Adrenal gland (tissue), 12 donors: ENCODE results near the gene ASTL. TPM values are rescaled to one million over a fixed set of nuclear protein-coding genes. Genes with fewer than 3 reads are reported as not detected.

Experiments
- DNase-seq, 7 donors: peaks; one replicate each; pipeline ENCODE4 v3.0.0-alpha.2; 2019 to 2020
- H3K27ac ChIP-seq, 5 donors: fragments of 200-600 bp; sonication (generic) in 4 of 5; 1 replicate in 3 of 5; 2 replicates in 2 of 5; pipeline versions ENCODE4 v1.5.1 to v1.8.0; 2016 to 2020; ENCODE audit warnings: mild to moderate bottlenecking in 1 of 5
- H3K27me3 ChIP-seq: fragments of 200-600 bp; 2 replicates; pipeline ENCODE4 v1.8.0; 2021
- H3K36me3 ChIP-seq, 2 donors: fragments of 200-600 bp; replicated peaks in 1 of 2; 1 replicate in 1 of 2; 2 replicates in 1 of 2; pipeline versions ENCODE4 v1.5.1 to v1.8.0; 2018 to 2022
- H3K4me1 ChIP-seq, 2 donors: fragments of 200-600 bp; replicated peaks in 1 of 2; 1 replicate in 1 of 2; 2 replicates in 1 of 2; pipeline versions ENCODE4 v1.5.1 to v1.8.0; 2018 to 2021
- H3K4me3 ChIP-seq, 4 donors: fragments of 200-600 bp; sonication (generic) in 3 of 4; one replicate each; pipeline ENCODE4 v1.5.1; 2016 to 2018
- H3K9me3 ChIP-seq, 3 donors: fragments of 200-600 bp; sonication (generic) in 1 of 3; replicated peaks in 1 of 3; 1 replicate in 2 of 3; 2 replicates in 1 of 3; pipeline versions ENCODE4 v1.5.1 to v1.8.0; 2016 to 2021
- POLR2A ChIP-seq, 2 donors: fragments of 450-650 bp; IDR thresholded peaks; one replicate each; pipeline ENCODE4 v1.6.1; 2017; ENCODE audit warnings: antibody characterized with exemption in 2 of 2, mild to moderate bottlenecking in 2 of 2, moderate library complexity in 1 of 2
- WGBS, 4 donors: extraction: QIAGEN DNeasy Blood & Tissue Kit in 2 of 4; methylation state at CpG; one replicate each; pipeline versions ENCODE4 v1.1.5 to v1.1.7; 2013 to 2017; 5-methylcytosine and 5-hydroxymethylcytosine counted together
- intact Hi-C, 2 donors: fragments of 100-400 bp; cut with DNase I; formaldehyde crosslinking; loops; one replicate each; pipeline versions ENCODE4 v1.14.1 to v1.15.0; 2022 to 2023
- polyA plus RNA-seq, 3 donors: library from polyadenylated mRNA; stranded (reverse); fragments of 200-250 nt in 2 of 3; fragments of 350-450 nt in 1 of 3; fragmentation: Illumina TruSeq in 1 of 3; extraction: RNeasy Lipid Tissue Mini Kit (QIAGEN cat#74804) in 1 of 3; gene quantifications; one replicate each; pipeline ENCODE4 v1.2.3, GENCODE V29; 2013 to 2014
- total RNA-seq, 9 donors: library from RNA; depleted of rRNA in 4 of 9; stranded (reverse); fragments of >200 nt in 4 of 9; fragments of 120-200 nt in 1 of 9; fragmentation: NEBNext Ultra II Directional in 1 of 9; extraction: Animal tissue kit (Norgen Biotek cat#: 25700) in 1 of 9; gene quantifications; one replicate each; pipeline versions ENCODE4 v1.1.0 to v1.2.4, GENCODE V29; 2013 to 2023
- TF ChIP-seq, protein P1 (sequence below), 6 experiments: fragments of 450-650 bp in 4 of 6; fragments of 200-600 bp in 2 of 6; sonication (generic) in 1 of 6; IDR thresholded peaks; 1 replicate in 5 of 6; 2 replicates in 1 of 6; pipeline versions ENCODE4 v1.5.1 to v1.8.0; 2016 to 2021; ENCODE audit warnings: antibody characterized with exemption in 6 of 6, mild to moderate bottlenecking in 2 of 6, moderate library complexity in 1 of 6
- donor health status: healthy with polysubstance abuse.
- donor health status: Bipolar disorder and iron deficiency.
- donor health status: DM: yes; HTN: yes; CAD: no.
- donor health status: DM: no; HTN: no; CAD: no.
- donor health status: DM: no; HTN: no; CAD: no.
- donor health status: DM: yes; HTN: yes; CAD: no.

ASTL gene
- total and polyA plus RNA-seq, 12 donors = not detected

DNA sequence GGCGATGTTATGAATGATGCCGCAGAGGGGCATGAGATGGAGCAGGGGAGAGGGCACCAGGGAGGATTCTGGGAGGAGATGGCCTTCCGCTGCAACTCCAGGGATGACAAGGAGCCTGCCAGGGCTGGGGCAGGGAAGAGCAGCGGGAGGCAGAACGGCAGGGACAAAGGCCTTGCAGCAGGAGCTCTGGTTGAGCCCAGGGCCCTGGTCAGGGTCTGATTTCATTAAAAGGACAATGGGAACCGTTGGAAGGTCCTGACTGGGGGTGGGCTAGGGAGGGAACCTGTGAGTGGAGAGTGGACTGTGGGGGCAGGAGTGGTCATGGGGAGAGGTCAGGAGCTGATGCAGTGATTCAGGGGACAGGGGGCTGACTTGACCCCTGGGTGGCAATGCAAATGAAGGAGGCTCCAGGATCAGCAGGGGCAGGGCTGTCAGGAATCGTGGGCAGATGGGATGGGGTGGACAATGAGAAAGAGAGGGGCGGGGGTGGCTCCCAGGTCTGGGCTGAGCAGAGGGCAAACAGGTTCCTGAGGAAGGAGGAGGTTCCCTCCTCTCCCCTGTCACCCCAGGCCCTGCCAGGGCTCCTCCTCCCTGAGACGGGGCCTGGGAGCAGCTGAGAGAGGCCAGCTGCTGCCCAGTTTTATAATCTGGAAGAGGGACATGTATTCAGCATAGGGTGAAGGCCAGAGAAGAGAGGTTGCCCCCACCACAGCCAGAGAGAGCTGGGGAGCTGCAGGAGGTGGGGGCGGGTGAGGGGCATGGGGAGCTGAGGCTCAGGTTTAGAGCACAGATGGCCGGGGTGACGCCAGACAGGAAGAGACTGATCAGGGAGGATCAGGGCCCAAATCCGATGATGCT is 14.2 kb upstream of the ASTL start:
- no peaks in the 10 kb centered on the region for H3K4me1 ChIP-seq
- WGBS, 4 donors = 80 to 86% (median 84%) methylated on average over 11 to 13 of the region's 13 CpGs
- intact Hi-C loops = no loop called here
- no peak for DNase-seq
- no peaks in the 10 kb centered on the region for H3K36me3 ChIP-seq
- H3K27ac ChIP-seq = no peak overlapping the region
- H3K4me3 ChIP-seq = no peak overlapping the region
- TF ChIP-seq, protein P1, sequence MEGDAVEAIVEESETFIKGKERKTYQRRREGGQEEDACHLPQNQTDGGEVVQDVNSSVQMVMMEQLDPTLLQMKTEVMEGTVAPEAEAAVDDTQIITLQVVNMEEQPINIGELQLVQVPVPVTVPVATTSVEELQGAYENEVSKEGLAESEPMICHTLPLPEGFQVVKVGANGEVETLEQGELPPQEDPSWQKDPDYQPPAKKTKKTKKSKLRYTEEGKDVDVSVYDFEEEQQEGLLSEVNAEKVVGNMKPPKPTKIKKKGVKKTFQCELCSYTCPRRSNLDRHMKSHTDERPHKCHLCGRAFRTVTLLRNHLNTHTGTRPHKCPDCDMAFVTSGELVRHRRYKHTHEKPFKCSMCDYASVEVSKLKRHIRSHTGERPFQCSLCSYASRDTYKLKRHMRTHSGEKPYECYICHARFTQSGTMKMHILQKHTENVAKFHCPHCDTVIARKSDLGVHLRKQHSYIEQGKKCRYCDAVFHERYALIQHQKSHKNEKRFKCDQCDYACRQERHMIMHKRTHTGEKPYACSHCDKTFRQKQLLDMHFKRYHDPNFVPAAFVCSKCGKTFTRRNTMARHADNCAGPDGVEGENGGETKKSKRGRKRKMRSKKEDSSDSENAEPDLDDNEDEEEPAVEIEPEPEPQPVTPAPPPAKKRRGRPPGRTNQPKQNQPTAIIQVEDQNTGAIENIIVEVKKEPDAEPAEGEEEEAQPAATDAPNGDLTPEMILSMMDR (IDR thresholded peaks at IDR 0.05) = no peak
- TF ChIP-seq POLR2A (IDR thresholded peaks at IDR 0.05) = no peak
- H3K27me3 ChIP-seq = no peaks in the 10 kb centered on the region
- H3K9me3 ChIP-seq = no peaks in the 10 kb centered on the region

DNA sequence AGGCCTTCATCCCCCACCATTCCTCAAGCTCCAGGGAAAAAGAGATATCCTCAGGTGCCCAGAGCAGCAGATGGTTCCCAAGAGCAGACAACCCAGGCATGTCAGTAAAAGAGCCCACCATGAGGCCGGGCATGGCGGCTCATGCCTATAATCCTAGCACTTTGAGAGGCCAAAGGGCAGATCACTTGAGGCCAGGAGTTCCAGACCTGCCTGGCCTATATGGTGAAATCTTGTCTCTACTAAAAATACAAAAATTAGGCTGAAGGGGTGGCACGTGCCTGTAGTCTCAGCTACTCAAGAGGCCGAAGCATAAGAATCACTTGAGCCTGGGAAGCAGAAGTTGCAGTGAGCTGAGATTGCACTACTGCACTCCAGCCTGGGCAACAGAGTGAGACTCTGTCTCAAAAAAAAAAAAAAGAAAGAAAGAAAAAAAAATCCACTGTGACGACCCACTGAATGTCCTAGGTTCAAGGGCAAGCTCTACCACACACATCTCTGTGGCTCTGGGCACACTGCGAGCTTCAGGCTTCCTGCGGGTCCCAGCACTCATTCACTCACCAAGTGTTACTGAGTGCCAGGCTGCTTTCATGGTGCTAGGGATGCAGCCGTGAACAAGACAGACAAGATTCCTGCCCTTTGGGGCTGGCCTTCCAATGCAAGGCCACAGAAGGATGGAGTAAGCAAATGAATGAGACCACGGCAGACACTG is 13.4 kb upstream of the ASTL start:
- no peak for DNase-seq
- no peaks in the 10 kb centered on the region for H3K36me3 ChIP-seq
- intact Hi-C loops = no loop called here
- no peak overlapping the region for H3K4me3 ChIP-seq
- H3K27me3 ChIP-seq = no peaks in the 10 kb centered on the region
- 87 to 91% (median 88%) methylated on average over 9 of the region's 9 CpGs for WGBS, 4 donors
- no peaks in the 10 kb centered on the region for H3K9me3 ChIP-seq
- no peak for TF ChIP-seq POLR2A (IDR thresholded peaks at IDR 0.05)
- TF ChIP-seq, protein P1 (IDR thresholded peaks at IDR 0.05) = no peak
- H3K4me1 ChIP-seq = peaks cover 6 to 7% of the 10 kb centered on the region in 2 donors
- no peak overlapping the region for H3K27ac ChIP-seq

DNA sequence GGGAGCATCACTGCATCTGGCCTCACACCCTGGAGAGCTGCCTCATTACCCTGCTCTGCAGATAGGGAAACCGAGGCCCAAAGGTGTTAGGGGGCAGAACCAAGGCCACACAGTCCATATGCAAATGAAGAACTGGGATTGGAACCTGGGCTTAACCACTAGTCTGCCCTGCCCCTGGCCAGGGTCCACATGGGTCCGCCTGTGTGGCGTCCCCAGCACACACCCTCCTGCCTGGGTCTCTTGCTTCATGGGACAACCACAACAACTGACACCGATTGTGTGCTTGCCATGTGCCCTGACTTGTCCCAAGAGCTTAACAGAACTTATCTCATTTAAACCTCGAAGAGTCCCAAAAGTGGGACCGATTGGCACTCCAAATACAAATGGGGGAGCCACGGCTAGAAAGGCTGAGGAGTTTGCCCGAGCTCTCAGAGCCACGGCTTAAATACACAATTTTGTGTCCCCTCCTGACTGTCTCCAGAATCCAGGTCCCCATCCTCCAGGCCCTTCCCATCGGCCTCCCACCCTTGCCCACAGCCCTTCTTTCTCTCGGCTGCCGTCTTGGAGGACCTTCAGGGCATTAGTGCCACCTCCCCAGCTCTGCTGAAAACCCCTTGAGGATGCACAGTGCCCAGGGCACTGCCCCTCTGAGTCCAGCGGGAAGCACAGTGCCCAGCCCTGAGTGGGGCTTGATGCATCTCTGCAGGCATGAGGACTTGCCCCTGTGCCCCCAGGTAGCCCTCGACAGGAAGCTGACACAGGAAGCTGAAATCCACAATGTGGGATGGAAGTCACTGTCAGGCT is 12.7 kb upstream of the ASTL start:
- Histone ChIP-seq H3K27ac (no peak overlapping the region), H3K4me3 (no peak overlapping the region), H3K4me1 (peaks cover 7 to 14% of the 10 kb centered on the region in 2 donors), H3K27me3 (no peaks in the 10 kb centered on the region), H3K9me3 (no peaks in the 10 kb centered on the region), H3K36me3 (no peaks in the 10 kb centered on the region)
- DNase-seq = no peak
- intact Hi-C loops = no loop called here
- WGBS, 4 donors = 88 to 93% (median 92%) methylated on average over 11 to 14 of the region's 14 CpGs
- no peak for TF ChIP-seq POLR2A (IDR thresholded peaks at IDR 0.05)
- TF ChIP-seq, protein P1 (IDR thresholded peaks at IDR 0.05) = no peak
